WTC11 (cell line): ENCODE results near the gene AMOTL1.

Experiments
- JUN ChIP-seq: sonication (generic); formaldehyde crosslinking; IDR thresholded peaks from 2 replicates; pipeline ENCODE4 v1.8.0; 2023; ENCODE audit warnings: mild to moderate bottlenecking, missing genetic modification reagents
- NR1H2 ChIP-seq: sonication (generic); formaldehyde crosslinking; IDR thresholded peaks from 2 replicates; pipeline ENCODE4 v1.9.0; 2021; ENCODE audit warnings: mild to moderate bottlenecking, moderate library complexity, missing genetic modification reagents
- NR3C1 ChIP-seq: sonication (generic); formaldehyde crosslinking; conservative IDR thresholded peaks from 2 replicates; pipeline ENCODE4 v1.8.1; 2023; ENCODE audit warnings: low read depth, mild to moderate bottlenecking, missing genetic modification reagents
- SP1 ChIP-seq: sonication (generic); formaldehyde crosslinking; conservative IDR thresholded peaks from 2 replicates; pipeline ENCODE4 v1.8.1; 2022; ENCODE audit warnings: missing genetic modification reagents
- ZNF232 ChIP-seq: sonication (generic); formaldehyde crosslinking; IDR thresholded peaks from 2 replicates; pipeline ENCODE4 v1.8.0; 2022; ENCODE audit warnings: mild to moderate bottlenecking, missing genetic modification reagents
- TF ChIP-seq, protein P1 (sequence below): fragments of 200-600 bp; IDR thresholded peaks from 2 replicates; pipeline ENCODE4 v1.8.0; 2022; ENCODE audit warnings: antibody characterized with exemption
- TF ChIP-seq, protein P2 (sequence below): sonication (generic); formaldehyde crosslinking; IDR thresholded peaks from 2 replicates; pipeline ENCODE4 v1.8.0; 2022; ENCODE audit warnings: mild to moderate bottlenecking, missing genetic modification reagents
- TF ChIP-seq, protein P3 (sequence below): sonication (generic); formaldehyde crosslinking; IDR thresholded peaks from 2 replicates; pipeline ENCODE4 v1.8.1; 2022; ENCODE audit warnings: mild to moderate bottlenecking, missing genetic modification reagents, moderate library complexity, borderline replicate concordance
- TF ChIP-seq, protein P4 (sequence below): sonication (generic); formaldehyde crosslinking; IDR thresholded peaks from 2 replicates; pipeline ENCODE4 v1.8.1; 2023; ENCODE audit warnings: mild to moderate bottlenecking, moderate library complexity, missing genetic modification reagents
- TF ChIP-seq, protein P5 (sequence below): sonication (generic); formaldehyde crosslinking; IDR thresholded peaks from 2 replicates; pipeline ENCODE4 v1.8.1; 2023; ENCODE audit warnings: mild to moderate bottlenecking, missing genetic modification reagents, moderate library complexity

DNA sequence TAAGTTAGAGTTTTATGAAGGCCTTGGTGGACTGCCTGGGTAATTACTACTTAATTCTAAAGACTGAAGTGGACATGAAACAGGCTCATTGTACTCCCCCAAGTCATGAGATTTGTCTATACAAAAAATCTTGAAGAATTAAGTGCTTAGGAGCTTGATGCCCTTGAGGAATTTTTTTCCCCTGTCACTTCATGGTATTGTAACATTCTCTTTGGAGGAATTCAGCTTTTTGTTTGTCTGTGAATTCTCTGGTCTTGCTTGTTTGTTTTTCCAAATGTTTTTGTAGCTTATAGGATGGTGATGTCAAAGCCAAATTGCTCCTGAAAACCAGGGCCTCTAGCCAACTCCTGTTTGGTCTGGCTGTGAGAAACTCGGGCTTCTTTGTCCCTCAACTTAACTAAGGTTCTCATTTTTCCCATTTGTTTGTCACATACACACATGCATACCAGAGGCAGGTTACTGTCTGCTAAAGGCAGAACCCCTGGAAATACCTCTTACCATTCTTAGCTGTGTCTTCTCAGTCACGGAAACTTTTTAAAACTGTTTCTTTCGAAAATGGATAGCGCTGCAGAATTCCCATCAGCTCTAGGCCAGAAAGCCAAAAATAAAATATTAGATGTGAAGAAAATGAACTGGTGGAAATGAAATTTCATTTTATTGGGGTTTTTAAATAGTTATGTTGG is 66.9 kb downstream of the AMOTL1 start:
- TF ChIP-seq, protein P1, sequence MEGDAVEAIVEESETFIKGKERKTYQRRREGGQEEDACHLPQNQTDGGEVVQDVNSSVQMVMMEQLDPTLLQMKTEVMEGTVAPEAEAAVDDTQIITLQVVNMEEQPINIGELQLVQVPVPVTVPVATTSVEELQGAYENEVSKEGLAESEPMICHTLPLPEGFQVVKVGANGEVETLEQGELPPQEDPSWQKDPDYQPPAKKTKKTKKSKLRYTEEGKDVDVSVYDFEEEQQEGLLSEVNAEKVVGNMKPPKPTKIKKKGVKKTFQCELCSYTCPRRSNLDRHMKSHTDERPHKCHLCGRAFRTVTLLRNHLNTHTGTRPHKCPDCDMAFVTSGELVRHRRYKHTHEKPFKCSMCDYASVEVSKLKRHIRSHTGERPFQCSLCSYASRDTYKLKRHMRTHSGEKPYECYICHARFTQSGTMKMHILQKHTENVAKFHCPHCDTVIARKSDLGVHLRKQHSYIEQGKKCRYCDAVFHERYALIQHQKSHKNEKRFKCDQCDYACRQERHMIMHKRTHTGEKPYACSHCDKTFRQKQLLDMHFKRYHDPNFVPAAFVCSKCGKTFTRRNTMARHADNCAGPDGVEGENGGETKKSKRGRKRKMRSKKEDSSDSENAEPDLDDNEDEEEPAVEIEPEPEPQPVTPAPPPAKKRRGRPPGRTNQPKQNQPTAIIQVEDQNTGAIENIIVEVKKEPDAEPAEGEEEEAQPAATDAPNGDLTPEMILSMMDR, result no peak
- TF ChIP-seq, protein P2, sequence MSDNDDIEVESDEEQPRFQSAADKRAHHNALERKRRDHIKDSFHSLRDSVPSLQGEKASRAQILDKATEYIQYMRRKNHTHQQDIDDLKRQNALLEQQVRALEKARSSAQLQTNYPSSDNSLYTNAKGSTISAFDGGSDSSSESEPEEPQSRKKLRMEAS (CRISPR knock-in tag), result no peak
- TF ChIP-seq ZNF232 (CRISPR knock-in tag) (no peak), NR1H2 (CRISPR knock-in tag) (no peak), SP1 (CRISPR knock-in tag) (no peak), NR3C1 (CRISPR knock-in tag) (no peak), JUN (CRISPR knock-in tag) (no peak)
- TF ChIP-seq, protein P3, sequence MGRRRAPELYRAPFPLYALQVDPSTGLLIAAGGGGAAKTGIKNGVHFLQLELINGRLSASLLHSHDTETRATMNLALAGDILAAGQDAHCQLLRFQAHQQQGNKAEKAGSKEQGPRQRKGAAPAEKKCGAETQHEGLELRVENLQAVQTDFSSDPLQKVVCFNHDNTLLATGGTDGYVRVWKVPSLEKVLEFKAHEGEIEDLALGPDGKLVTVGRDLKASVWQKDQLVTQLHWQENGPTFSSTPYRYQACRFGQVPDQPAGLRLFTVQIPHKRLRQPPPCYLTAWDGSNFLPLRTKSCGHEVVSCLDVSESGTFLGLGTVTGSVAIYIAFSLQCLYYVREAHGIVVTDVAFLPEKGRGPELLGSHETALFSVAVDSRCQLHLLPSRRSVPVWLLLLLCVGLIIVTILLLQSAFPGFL, result no peak
- TF ChIP-seq, protein P4, sequence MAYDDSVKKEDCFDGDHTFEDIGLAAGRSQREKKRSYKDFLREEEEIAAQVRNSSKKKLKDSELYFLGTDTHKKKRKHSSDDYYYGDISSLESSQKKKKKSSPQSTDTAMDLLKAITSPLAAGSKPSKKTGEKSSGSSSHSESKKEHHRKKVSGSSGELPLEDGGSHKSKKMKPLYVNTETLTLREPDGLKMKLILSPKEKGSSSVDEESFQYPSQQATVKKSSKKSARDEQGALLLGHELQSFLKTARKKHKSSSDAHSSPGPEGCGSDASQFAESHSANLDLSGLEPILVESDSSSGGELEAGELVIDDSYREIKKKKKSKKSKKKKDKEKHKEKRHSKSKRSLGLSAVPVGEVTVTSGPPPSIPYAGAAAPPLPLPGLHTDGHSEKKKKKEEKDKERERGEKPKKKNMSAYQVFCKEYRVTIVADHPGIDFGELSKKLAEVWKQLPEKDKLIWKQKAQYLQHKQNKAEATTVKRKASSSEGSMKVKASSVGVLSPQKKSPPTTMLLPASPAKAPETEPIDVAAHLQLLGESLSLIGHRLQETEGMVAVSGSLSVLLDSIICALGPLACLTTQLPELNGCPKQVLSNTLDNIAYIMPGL (CRISPR knock-in tag), result no peak
- TF ChIP-seq, protein P5, sequence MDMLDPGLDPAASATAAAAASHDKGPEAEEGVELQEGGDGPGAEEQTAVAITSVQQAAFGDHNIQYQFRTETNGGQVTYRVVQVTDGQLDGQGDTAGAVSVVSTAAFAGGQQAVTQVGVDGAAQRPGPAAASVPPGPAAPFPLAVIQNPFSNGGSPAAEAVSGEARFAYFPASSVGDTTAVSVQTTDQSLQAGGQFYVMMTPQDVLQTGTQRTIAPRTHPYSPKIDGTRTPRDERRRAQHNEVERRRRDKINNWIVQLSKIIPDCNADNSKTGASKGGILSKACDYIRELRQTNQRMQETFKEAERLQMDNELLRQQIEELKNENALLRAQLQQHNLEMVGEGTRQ (CRISPR knock-in tag), result no peak
